T-helper 17 cell (primary cell): ENCODE results near the gene MGAT5B. TPM values are rescaled to one million over a fixed set of nuclear protein-coding genes. Genes with fewer than 3 reads are reported as not detected.

Experiments
- ATAC-seq: fragments of 150-1000 bp; cut with Tn5 transposase; 2 replicates; pipeline ENCODE4 v1.10.0; 2021; ENCODE audit warnings: mild to moderate bottlenecking, moderate library complexity
- DNase-seq, 3 donors: peaks; one replicate each; pipeline versions ENCODE4 v3.0.0 to v3.0.0-alpha.2; 2020 to 2021
- H3K9me3 ChIP-seq: one replicate; pipeline ENCODE4 v1.7.0; 2013; ENCODE audit warnings: low read length, mild to moderate bottlenecking; ENCODE audit not compliant: control insufficient read depth, poor library complexity, severe bottlenecking
- H3K27ac Mint-ChIP-seq: one replicate; pipeline ENCODE4 v1.8.0; 2022; ENCODE audit warnings: mild to moderate bottlenecking, moderate library complexity, mixed read lengths
- H3K27me3 Mint-ChIP-seq: one replicate; pipeline ENCODE4 v1.8.0; 2022; ENCODE audit warnings: mixed read lengths
- H3K36me3 Mint-ChIP-seq: one replicate; pipeline ENCODE4 v1.8.0; 2022; ENCODE audit warnings: low read depth, mixed read lengths
- H3K4me1 Mint-ChIP-seq: one replicate; pipeline ENCODE4 v1.8.0; 2022; ENCODE audit warnings: mild to moderate bottlenecking, mixed read lengths
- H3K4me3 Mint-ChIP-seq: one replicate; pipeline ENCODE4 v1.8.0; 2022; ENCODE audit warnings: mild to moderate bottlenecking, moderate library complexity, mixed read lengths
- total RNA-seq, 4 donors: library from RNA in 2 of 4; stranded (reverse) in 2 of 4; gene quantifications; one replicate each; pipeline ENCODE4 v1.2.3 and lab custom pipeline; 2022 to 2026

Gene MGAT5B
- total RNA-seq, 2 donors from 2014 or later, result 0.55 to 1.4 TPM

DNA sequence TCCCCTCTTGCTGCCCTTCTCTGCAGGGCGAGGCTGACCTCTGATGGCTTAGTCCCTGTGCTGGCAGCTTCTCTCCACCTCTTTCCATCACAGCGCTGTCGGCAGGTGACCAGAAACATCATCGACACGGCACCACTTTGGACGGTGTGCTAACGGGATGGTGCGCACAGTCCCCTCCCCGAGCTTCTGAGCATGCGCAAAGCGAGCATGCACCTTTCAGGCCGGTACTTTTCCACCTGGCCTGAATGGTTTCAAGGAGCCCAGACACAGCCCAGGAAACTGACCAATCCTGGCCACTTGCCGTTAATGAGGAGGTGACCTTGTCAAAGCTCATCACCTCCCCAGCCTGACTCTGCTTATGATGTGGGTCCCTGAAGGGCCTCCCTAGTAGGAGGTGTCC is 54.8 kb downstream of the MGAT5B start:
- DNase-seq (no peak), ATAC-seq (no peak)
- H3K9me3 ChIP-seq, result no peaks in the 10 kb centered on the region
- H3K27me3 Mint-ChIP-seq, result peaks cover 21% of the 10 kb centered on the region
- peaks cover 2% of the 10 kb centered on the region for H3K4me1 Mint-ChIP-seq
- no peak overlapping the region for H3K4me3 Mint-ChIP-seq
- H3K36me3 Mint-ChIP-seq, result no peaks in the 10 kb centered on the region
- no peak overlapping the region for H3K27ac Mint-ChIP-seq

DNA sequence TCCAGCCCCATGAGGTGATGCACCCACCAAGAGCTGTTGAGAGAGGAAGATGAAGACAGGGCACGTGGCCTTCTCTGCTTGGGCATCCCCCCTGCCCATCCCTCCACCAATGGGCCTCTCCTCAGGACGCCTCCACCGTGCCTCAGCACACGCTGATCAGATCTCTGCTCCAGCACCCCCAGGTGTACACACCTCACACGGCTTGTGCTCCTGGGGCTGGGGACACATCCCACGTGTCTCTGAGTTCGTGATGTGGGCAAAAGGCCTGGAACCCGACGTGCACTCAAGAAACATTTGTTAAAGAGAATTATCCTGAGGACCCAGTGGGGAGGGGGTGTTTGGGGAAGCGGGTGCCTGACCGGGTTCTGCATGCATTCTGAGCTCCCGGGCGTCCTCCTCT is 55.3 kb downstream of the MGAT5B start:
- Mint-ChIP-seq H3K27ac (peak overlapping the region; percentile 70), H3K36me3 (no peaks in the 10 kb centered on the region), H3K4me3 (no peak overlapping the region), H3K4me1 (peaks cover 4% of the 10 kb centered on the region), H3K27me3 (peaks cover 21% of the 10 kb centered on the region)
- DNase-seq, result no peak
- H3K9me3 ChIP-seq, result no peaks in the 10 kb centered on the region
- ATAC-seq, result no peak

DNA sequence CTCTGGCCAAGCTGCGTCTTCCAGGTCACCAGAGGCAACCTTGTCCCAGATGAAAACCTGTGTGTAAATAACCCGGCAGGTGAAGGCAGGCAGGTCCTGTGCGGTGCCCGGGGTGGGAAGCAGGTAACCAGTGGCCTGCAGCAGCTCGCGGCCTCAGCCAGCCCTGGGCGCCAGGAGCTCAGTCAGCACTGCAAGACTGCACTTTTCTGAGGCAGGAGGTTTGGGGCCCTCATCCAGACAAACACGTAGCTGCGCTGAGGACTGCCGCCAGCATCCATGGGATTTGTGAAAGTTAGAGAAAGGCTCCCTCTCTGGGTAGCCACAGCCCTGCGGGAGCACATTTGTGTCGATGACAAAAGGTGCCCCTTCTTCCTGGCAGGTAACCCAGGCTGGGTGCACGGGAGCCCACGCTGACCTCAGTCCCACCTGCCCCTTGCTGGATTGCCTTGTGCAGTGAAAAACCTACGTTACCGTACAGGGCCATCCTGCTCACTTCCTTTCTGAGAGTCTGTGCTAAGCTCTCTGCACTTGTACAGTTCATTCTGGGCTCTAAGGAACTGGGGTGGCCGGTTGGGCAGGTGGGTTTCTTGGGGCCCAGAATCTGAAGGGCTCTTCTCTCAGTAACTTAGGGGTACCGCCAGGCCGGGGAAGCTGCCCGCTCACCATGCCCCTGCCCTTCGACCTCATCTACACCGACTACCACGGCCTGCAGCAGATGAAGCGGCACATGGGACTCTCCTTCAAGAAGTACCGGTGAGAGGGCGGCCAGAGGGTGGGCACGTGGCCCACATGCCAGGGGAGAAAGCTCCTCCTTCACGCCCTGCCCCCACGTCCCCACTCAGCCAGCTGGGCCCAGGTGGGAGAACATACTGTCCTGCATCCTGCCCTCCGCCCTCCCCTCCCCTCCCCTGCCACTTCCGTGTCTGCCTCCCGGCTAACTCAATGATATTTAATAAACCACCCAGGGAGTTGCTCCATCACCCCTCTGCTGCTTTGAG is 56.4 kb downstream of the MGAT5B start:
- Mint-ChIP-seq H3K27ac (peak overlapping the region; percentile 70), H3K36me3 (no peaks in the 10 kb centered on the region), H3K4me3 (no peak overlapping the region), H3K4me1 (peaks cover 4% of the 10 kb centered on the region), H3K27me3 (peaks cover 18% of the 10 kb centered on the region)
- ATAC-seq, result no peak
- DNase-seq, result no peak
- H3K9me3 ChIP-seq, result no peaks in the 10 kb centered on the region

DNA sequence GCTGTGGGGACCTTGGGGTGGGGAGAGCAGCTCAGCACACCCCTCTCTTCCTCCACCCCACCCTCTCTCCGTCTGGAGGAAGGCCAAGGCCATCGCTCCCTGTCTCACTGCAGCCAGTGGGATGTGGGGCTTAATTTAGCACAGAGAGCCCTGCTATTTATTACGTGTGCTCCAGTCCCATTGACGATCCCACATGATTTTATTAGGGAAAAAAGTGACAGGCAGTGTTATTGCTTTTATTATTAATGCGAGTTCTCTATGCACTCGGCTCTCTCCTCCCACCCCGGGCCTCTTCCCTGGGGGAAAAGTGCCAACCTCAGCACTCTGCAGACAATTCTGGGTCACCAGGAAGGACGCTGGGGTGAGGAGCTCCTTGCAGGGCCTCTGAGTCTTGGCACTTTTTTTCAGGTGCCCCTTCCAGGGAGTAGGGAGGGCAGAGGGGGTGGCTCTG is 57.3 kb downstream of the MGAT5B start:
- H3K27me3 Mint-ChIP-seq, result peaks cover 17% of the 10 kb centered on the region
- peak overlapping the region; percentile 34 for H3K27ac Mint-ChIP-seq
- H3K9me3 ChIP-seq, result no peaks in the 10 kb centered on the region
- H3K4me1 Mint-ChIP-seq, result peaks cover 4% of the 10 kb centered on the region
- ATAC-seq (no peak), DNase-seq (no peak)
- no peak overlapping the region for H3K4me3 Mint-ChIP-seq
- H3K36me3 Mint-ChIP-seq, result no peaks in the 10 kb centered on the region

DNA sequence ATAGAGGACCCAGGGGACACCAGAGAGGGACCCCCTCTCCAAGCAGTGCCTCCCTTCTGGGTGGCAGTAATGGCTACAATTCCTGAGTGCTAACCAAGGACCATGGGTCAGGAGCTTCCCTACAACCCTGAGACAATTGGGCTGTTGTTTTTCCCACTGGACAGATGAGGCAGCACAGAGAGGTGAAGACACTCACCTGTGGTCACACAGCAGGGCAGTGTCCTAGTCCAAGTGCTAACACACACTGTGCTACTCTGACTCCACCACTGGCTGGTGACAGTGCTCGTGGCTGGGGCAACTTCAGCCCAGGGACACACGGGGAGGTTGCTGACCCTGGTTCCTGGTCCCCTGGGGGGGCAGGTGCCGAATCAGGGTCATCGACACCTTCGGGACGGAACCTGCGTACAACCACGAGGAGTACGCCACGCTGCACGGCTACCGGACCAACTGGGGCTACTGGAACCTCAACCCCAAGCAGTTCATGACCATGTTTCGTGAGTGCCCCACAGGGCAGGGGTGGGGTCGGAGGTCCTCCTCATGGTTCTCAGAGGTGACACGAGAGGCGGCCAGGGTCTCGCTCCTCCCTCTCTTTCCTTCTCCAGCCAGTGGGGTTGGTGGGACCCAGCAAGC is 58.1 kb downstream of the MGAT5B start:
- DNase-seq (no peak), ATAC-seq (no peak)
- Mint-ChIP-seq H3K4me3 (no peak overlapping the region), H3K27me3 (peaks cover 12% of the 10 kb centered on the region), H3K36me3 (no peaks in the 10 kb centered on the region), H3K27ac (no peak overlapping the region), H3K4me1 (peaks cover 6% of the 10 kb centered on the region)
- H3K9me3 ChIP-seq, result no peaks in the 10 kb centered on the region

DNA sequence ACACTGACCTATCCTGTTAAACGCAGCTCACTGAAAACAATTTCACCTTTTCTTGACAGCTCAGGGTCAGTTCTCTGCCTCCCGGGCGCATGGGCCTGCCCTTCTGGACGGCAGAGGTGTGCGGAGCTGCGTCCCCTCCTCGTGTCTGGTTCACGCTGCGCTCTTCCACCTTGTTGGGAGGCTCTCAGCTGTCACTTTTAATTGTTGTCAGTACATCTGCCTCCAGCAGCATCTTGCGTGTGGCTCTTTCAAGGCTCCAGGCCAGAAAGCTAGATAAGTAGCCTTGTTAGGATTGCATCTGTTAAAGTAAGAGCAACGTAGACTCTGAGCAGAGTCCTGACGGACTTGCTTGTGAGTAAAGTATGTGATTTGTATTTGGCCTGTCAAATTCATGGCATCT is 59.4 kb downstream of the MGAT5B start:
- no peak for ATAC-seq
- no peak overlapping the region for H3K27ac Mint-ChIP-seq

DNA sequence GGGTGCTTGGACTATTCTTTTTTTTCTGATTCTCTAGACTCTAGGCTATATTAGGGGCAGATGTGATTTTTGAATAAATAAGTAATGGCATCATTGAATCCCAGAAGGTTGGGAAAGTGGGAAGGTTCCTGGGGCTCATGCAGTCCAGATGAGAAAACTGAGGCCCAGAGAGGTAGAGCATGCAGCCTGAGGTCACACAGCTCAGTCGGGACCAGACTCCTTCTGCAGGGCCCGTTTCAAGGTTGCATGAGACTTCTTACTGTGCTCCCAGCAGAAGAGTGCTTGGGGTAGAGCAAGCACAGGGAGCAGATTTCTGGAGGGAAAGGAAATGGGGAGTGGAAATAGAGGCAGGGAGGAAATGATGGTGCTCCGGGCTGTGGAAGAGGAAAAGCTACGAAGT is 59.8 kb downstream of the MGAT5B start:
- Mint-ChIP-seq H3K36me3 (no peaks in the 10 kb centered on the region), H3K27ac (no peak overlapping the region), H3K4me3 (no peak overlapping the region), H3K27me3 (peaks cover 6% of the 10 kb centered on the region), H3K4me1 (peaks cover 13% of the 10 kb centered on the region)
- ATAC-seq (no peak), DNase-seq (no peak)
- no peaks in the 10 kb centered on the region for H3K9me3 ChIP-seq

More for the DNA sequence above, 59.4 kb downstream of the MGAT5B start:
- DNase-seq, result no peak
- H3K9me3 ChIP-seq, result no peaks in the 10 kb centered on the region
- H3K27me3 Mint-ChIP-seq, result peaks cover 4% of the 10 kb centered on the region
- no peaks in the 10 kb centered on the region for H3K36me3 Mint-ChIP-seq
- no peak overlapping the region for H3K4me3 Mint-ChIP-seq
- H3K4me1 Mint-ChIP-seq, result peaks cover 11% of the 10 kb centered on the region

DNA sequence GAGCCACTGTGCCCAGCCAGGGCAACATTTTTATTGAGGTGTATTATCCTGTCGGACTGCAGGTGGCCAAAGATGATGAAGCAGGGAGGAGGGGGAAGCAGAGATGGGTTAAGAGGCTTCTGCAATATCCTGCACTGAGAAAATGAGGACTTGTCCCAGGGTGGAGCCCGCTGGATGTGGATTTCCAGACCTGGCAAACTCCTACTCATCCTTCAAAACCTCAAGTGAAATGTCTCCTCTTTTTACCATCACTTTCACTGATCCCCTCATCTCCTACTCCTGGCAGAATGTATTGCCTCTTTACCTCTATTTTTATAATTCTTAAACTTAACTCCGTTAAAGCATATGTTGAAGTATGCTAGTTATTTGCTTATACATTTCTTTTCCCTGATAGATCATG is 60.9 kb downstream of the MGAT5B start:
- no peaks in the 10 kb centered on the region for H3K9me3 ChIP-seq
- ATAC-seq (no peak), DNase-seq (no peak)
- Mint-ChIP-seq H3K27me3 (peaks cover 16% of the 10 kb centered on the region), H3K36me3 (no peaks in the 10 kb centered on the region), H3K4me3 (no peak overlapping the region), H3K4me1 (peaks cover 14% of the 10 kb centered on the region), H3K27ac (no peak overlapping the region)

DNA sequence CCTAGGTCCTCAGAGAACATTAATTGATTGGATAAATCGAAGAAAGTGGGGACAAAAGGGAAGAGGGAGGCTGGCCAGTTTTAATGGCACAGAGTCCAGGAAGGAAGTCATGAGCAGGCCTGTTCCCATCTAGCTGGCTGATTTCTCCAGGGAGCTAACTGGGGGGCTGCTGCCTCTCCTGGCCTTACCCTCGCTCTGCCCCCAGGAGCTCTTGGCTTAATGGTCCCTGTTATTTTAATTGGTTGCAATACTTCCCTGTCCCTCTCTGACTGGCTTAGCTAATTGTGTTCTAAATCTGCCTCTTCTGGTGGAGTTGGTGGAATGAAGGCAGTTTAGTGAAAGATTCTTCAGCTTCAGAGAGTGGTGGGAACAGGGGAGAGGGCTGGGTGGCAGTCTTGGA is 61.4 kb downstream of the MGAT5B start:
- no peak for DNase-seq
- Mint-ChIP-seq H3K36me3 (no peaks in the 10 kb centered on the region), H3K4me1 (peaks cover 16% of the 10 kb centered on the region), H3K4me3 (no peak overlapping the region), H3K27me3 (peaks cover 21% of the 10 kb centered on the region), H3K27ac (no peak overlapping the region)
- H3K9me3 ChIP-seq, result no peaks in the 10 kb centered on the region
- no peak for ATAC-seq

DNA sequence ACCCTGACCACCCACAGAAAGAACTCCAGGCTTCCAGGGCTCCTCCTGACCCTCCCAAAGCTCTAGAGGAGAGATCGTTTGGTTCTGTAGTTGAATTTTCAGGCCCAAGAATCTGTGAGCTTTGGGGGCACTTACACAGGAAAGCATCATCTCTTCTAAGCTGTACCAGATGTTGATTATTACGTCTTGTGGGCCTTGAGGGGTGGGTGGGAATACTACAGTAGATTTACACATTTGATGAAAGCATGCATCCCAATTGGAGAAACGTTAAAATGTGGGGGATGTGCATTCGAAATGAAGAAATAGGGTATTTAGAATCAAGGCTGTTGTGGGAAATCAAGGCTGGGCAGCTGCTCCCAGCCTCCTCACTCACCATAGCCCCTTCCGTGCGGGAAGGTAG is 61.9 kb downstream of the MGAT5B start:
- Mint-ChIP-seq H3K4me3 (no peak overlapping the region), H3K36me3 (no peaks in the 10 kb centered on the region)

DNA sequence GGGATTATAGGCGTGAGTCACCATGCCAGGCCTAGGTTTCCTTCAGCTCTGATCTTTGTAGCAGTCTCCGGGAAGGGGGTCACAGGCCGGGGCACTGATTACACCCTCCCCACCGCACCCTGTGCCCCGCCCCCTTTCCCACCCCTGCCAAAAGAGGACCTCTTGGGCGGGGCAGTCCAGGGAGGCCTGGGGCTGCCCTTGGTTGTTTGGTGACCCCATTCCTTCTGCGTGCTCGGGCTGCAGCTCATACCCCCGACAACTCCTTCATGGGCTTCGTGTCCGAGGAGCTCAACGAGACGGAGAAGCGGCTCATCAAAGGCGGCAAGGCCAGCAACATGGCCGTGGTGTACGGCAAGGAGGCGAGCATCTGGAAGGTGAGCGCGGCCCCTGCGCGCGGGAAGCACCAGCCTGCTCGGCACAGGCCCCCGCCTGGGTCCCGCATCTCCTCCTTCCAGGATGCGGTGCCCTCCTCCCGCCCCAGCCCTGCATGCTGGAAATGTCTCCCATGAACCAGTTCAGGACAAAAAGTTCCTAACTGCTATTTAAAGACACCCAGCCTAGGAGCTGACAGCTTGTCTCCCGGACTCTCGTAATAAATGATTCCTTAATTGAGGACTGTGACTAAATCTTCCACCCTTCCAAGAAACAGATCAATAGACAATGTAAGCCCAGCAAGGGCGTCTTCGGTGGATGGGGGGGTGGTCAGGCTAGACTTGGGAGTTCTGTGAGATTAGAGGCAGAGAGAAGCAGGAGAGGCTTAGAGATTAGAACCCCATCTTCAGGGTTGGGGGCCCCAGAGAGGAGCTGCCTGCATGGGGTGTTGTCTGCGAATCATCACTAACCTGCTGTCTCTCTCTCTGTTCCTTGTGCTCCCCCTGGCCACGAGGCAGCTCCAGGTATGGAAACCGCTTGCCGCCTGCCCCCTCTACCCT is 64.5 kb downstream of the MGAT5B start:
- ATAC-seq (no peak), DNase-seq (no peak)
- no peaks in the 10 kb centered on the region for H3K9me3 ChIP-seq
- no peaks in the 10 kb centered on the region for H3K36me3 Mint-ChIP-seq
- no peak overlapping the region for H3K4me3 Mint-ChIP-seq
- peaks cover 20% of the 10 kb centered on the region for H3K4me1 Mint-ChIP-seq
- no peak overlapping the region for H3K27ac Mint-ChIP-seq
- H3K27me3 Mint-ChIP-seq, result peaks cover 23% of the 10 kb centered on the region

More for the DNA sequence above, 61.9 kb downstream of the MGAT5B start:
- Mint-ChIP-seq H3K27ac (no peak overlapping the region), H3K27me3 (peaks cover 23% of the 10 kb centered on the region), H3K4me1 (peaks cover 17% of the 10 kb centered on the region)
- H3K9me3 ChIP-seq, result no peaks in the 10 kb centered on the region
- ATAC-seq, result no peak
- no peak for DNase-seq

DNA sequence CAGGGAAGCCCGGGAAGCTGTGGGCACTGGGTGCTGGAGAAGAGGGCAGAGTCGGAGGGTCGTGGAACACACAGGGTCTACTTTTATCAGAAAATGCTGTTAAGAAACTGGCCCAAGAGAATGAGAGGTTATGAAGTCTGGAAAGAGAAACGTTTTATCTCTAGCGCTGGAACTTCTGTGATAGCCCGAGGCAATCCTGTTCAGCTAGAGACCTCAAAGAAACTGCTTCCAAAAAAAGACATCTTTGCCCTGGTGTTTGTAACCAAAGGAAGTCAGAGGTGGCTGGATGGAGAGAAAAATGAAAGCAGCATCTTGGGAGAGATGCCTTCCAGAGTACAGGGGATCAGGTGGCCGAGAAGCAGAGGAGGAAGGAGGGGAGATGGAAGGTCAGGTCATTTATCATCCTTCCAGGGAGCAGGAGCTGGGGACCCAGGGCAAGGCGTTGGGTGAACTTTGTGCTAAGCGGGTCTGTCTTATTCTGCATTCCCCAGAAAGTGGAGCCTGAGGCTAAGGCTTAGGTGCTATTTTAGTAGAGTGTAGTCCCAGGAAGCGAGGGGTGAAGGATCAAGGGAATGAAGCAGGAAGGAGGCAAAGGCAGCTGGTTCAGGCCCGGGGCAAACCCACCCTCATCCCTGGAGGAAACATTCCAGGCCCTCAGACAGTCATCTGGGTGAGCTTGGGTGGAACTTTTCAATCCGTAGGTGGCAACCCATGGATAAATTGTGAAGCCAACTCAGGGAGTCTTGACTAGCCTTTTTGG is 66.5 kb downstream of the MGAT5B start:
- ATAC-seq (no peak), DNase-seq (no peak)
- Mint-ChIP-seq H3K27ac (no peak overlapping the region), H3K36me3 (no peaks in the 10 kb centered on the region), H3K4me1 (peaks cover 15% of the 10 kb centered on the region), H3K27me3 (peaks cover 19% of the 10 kb centered on the region), H3K4me3 (no peak overlapping the region)
- H3K9me3 ChIP-seq, result no peaks in the 10 kb centered on the region
